Measurements from ENCODE around the gene NLK.
"Not testable (repeated sequence)": the region's sequence is repeated elsewhere in the genome, so short reads cannot be mapped to it uniquely, and the experiment has no call there.

NLK gene

GRCh38 chr17:28139822-28140221, 97.3 kb downstream of the NLK start:
- no peak for DNase-seq

GRCh38 chr17:28141313-28141712, 98.8 kb downstream of the NLK start:
- no peak for DNase-seq
- Histone ChIP-seq H3K27me3 (replicated peaks; ENCODE audit: control insufficient read depth, insufficient read depth, low read length, poor library complexity, severe bottlenecking) (no peaks in the 10 kb centered on the region), H3K4me1 (ENCODE audit: control insufficient read depth, insufficient read depth, low read length, poor library complexity, severe bottlenecking) (no peaks in the 10 kb centered on the region), H3K4me3 (ENCODE audit: insufficient read depth, low read depth, low read length, poor library complexity, severe bottlenecking) (no peak overlapping the region), H3K36me3 (ENCODE audit: control insufficient read depth, insufficient read depth, low read length) (no peaks in the 10 kb centered on the region), H3K9me3 (ENCODE audit: control insufficient read depth, low read length) (no peaks in the 10 kb centered on the region), H3K27ac (ENCODE audit: insufficient read depth, low read length, poor library complexity, severe bottlenecking) (no peak overlapping the region)

More at GRCh38 chr17:28139822-28140221, 97.3 kb downstream of the NLK start:
- Histone ChIP-seq H3K4me1 (ENCODE audit: control insufficient read depth, insufficient read depth, low read length, poor library complexity, severe bottlenecking) (no peaks in the 10 kb centered on the region), H3K36me3 (ENCODE audit: control insufficient read depth, insufficient read depth, low read length) (no peaks in the 10 kb centered on the region), H3K27me3 (replicated peaks; ENCODE audit: control insufficient read depth, insufficient read depth, low read length, poor library complexity, severe bottlenecking) (no peaks in the 10 kb centered on the region), H3K4me3 (ENCODE audit: insufficient read depth, low read depth, low read length, poor library complexity, severe bottlenecking) (no peak overlapping the region), H3K27ac (ENCODE audit: insufficient read depth, low read length, poor library complexity, severe bottlenecking) (no peak overlapping the region), H3K9me3 (ENCODE audit: control insufficient read depth, low read length) (no peaks in the 10 kb centered on the region)

DNA sequence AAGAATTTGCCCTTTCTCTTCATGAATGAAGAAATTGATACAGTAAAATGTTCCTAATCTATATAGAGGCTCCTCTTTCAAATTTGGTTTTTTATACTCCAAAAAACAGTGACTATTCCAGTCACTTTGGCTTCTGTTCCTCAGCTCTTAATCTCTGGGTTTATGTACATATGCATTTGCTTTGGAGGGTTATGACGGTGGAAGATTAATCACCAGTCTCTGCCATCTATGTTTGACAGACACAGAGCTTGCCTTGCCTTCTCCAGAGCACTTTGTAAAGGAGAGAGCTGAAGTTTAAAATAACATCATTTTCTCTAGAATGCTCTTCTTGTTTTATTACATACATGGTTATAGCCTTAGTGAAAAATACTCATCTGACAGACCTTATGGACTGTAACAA, 99.3 kb downstream of the NLK start:
- H3K27ac ChIP-seq (ENCODE audit: insufficient read depth, low read length, poor library complexity, severe bottlenecking): no peak overlapping the region
- no peak for DNase-seq
- no peaks in the 10 kb centered on the region for H3K9me3 ChIP-seq (ENCODE audit: control insufficient read depth, low read length)
- H3K4me1 ChIP-seq (ENCODE audit: control insufficient read depth, insufficient read depth, low read length, poor library complexity, severe bottlenecking): no peaks in the 10 kb centered on the region
- no peaks in the 10 kb centered on the region for H3K36me3 ChIP-seq (ENCODE audit: control insufficient read depth, insufficient read depth, low read length)
- H3K4me3 ChIP-seq (ENCODE audit: insufficient read depth, low read depth, low read length, poor library complexity, severe bottlenecking): no peak overlapping the region
- H3K27me3 ChIP-seq (replicated peaks; ENCODE audit: control insufficient read depth, insufficient read depth, low read length, poor library complexity, severe bottlenecking): no peaks in the 10 kb centered on the region

DNA sequence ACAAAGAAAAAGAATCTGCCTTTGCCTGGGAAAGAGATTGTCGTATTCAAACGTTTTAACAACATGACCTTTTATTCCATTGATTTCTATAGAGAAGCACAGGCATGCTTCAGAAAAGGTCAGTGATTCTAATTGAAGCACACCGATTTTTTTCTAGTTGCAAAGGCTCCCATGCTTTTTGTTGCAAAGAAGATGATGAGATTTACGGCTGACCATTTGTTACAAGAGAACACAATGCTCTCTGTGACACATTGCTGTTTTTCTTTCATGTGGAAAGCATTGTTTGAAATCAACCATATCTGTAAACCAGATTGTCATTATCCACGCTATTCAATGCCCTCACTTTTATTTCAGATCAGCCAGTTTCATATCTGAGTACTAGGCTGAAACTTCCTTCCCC, 99.8 kb downstream of the NLK start:
- Histone ChIP-seq H3K36me3 (ENCODE audit: control insufficient read depth, insufficient read depth, low read length) (no peaks in the 10 kb centered on the region), H3K4me1 (ENCODE audit: control insufficient read depth, insufficient read depth, low read length, poor library complexity, severe bottlenecking) (no peaks in the 10 kb centered on the region), H3K27ac (ENCODE audit: insufficient read depth, low read length, poor library complexity, severe bottlenecking) (no peak overlapping the region), H3K27me3 (replicated peaks; ENCODE audit: control insufficient read depth, insufficient read depth, low read length, poor library complexity, severe bottlenecking) (no peaks in the 10 kb centered on the region), H3K4me3 (ENCODE audit: insufficient read depth, low read depth, low read length, poor library complexity, severe bottlenecking) (no peak overlapping the region), H3K9me3 (ENCODE audit: control insufficient read depth, low read length) (no peaks in the 10 kb centered on the region)
- DNase-seq: no peak

GRCh38 chr17:28144019-28144418, 101.5 kb downstream of the NLK start:
- no peaks in the 10 kb centered on the region for H3K9me3 ChIP-seq (ENCODE audit: control insufficient read depth, low read length)
- H3K4me1 ChIP-seq (ENCODE audit: control insufficient read depth, insufficient read depth, low read length, poor library complexity, severe bottlenecking): no peaks in the 10 kb centered on the region
- no peak overlapping the region for H3K4me3 ChIP-seq (ENCODE audit: insufficient read depth, low read depth, low read length, poor library complexity, severe bottlenecking)
- DNase-seq: no peak
- H3K27me3 ChIP-seq (replicated peaks; ENCODE audit: control insufficient read depth, insufficient read depth, low read length, poor library complexity, severe bottlenecking): no peaks in the 10 kb centered on the region
- H3K27ac ChIP-seq (ENCODE audit: insufficient read depth, low read length, poor library complexity, severe bottlenecking): no peak overlapping the region
- no peaks in the 10 kb centered on the region for H3K36me3 ChIP-seq (ENCODE audit: control insufficient read depth, insufficient read depth, low read length)

DNA sequence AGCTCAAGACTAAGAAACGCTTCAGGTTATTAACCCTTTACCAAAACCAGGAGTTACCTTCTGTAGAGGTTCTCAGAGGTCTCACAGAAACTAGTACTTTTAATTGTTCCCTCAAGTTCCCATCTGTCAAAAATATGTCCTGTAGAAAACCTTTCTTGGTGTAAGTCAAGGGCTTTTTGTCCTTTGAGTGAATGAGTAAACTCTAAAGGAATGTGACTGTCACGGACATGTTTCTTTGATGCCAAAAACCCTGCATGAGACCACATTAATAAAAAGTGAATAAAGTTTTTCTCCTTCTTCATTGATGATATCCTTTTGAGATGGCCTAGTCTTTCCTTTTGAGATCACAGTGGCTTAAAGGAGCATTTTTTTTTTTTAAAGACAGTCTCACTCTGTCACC, 102.9 kb downstream of the NLK start:
- no peaks in the 10 kb centered on the region for H3K36me3 ChIP-seq (ENCODE audit: control insufficient read depth, insufficient read depth, low read length)
- no peaks in the 10 kb centered on the region for H3K27me3 ChIP-seq (replicated peaks; ENCODE audit: control insufficient read depth, insufficient read depth, low read length, poor library complexity, severe bottlenecking)
- no peak overlapping the region for H3K27ac ChIP-seq (ENCODE audit: insufficient read depth, low read length, poor library complexity, severe bottlenecking)
- H3K4me1 ChIP-seq (ENCODE audit: control insufficient read depth, insufficient read depth, low read length, poor library complexity, severe bottlenecking): no peaks in the 10 kb centered on the region
- no peaks in the 10 kb centered on the region for H3K9me3 ChIP-seq (ENCODE audit: control insufficient read depth, low read length)
- DNase-seq: no peak
- H3K4me3 ChIP-seq (ENCODE audit: insufficient read depth, low read depth, low read length, poor library complexity, severe bottlenecking): no peak overlapping the region

GRCh38 chr17:28147017-28147416, 104.5 kb downstream of the NLK start:
- Histone ChIP-seq H3K36me3 (ENCODE audit: control insufficient read depth, insufficient read depth, low read length) (no peaks in the 10 kb centered on the region), H3K4me1 (ENCODE audit: control insufficient read depth, insufficient read depth, low read length, poor library complexity, severe bottlenecking) (no peaks in the 10 kb centered on the region), H3K27ac (ENCODE audit: insufficient read depth, low read length, poor library complexity, severe bottlenecking) (no peak overlapping the region), H3K27me3 (replicated peaks; ENCODE audit: control insufficient read depth, insufficient read depth, low read length, poor library complexity, severe bottlenecking) (no peaks in the 10 kb centered on the region), H3K4me3 (ENCODE audit: insufficient read depth, low read depth, low read length, poor library complexity, severe bottlenecking) (no peak overlapping the region), H3K9me3 (ENCODE audit: control insufficient read depth, low read length) (no peaks in the 10 kb centered on the region)
- DNase-seq: no peak

DNA sequence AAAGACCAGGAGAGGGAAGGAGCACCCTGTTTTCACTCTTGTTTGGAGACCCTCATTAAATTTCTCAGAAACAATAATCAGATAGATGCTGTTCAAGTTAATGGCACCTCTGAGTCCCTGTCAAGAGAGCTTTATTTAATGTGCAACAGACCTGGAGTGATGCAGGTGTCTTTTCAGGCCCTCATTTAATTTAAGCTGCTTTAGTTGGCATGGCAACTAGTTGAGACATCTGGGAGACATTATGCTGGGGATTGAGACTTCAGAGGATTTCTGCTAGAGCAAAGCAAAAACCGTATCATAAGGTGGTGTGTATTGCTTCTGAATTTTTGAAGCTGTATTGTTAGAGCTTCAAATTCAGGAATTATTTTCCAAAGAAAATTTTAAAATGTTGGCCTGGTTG, 108.5 kb downstream of the NLK start:
- H3K9me3 ChIP-seq (ENCODE audit: control insufficient read depth, low read length): no peaks in the 10 kb centered on the region
- H3K27ac ChIP-seq (ENCODE audit: insufficient read depth, low read length, poor library complexity, severe bottlenecking): no peak overlapping the region
- H3K4me1 ChIP-seq (ENCODE audit: control insufficient read depth, insufficient read depth, low read length, poor library complexity, severe bottlenecking): no peaks in the 10 kb centered on the region
- no peak overlapping the region for H3K4me3 ChIP-seq (ENCODE audit: insufficient read depth, low read depth, low read length, poor library complexity, severe bottlenecking)
- no peaks in the 10 kb centered on the region for H3K36me3 ChIP-seq (ENCODE audit: control insufficient read depth, insufficient read depth, low read length)
- no peaks in the 10 kb centered on the region for H3K27me3 ChIP-seq (replicated peaks; ENCODE audit: control insufficient read depth, insufficient read depth, low read length, poor library complexity, severe bottlenecking)
- DNase-seq: no peak

GRCh38 chr17:28154214-28154613, 111.7 kb downstream of the NLK start:
- DNase-seq: no peak
- Histone ChIP-seq H3K4me1 (ENCODE audit: control insufficient read depth, insufficient read depth, low read length, poor library complexity, severe bottlenecking) (no peaks in the 10 kb centered on the region), H3K27me3 (replicated peaks; ENCODE audit: control insufficient read depth, insufficient read depth, low read length, poor library complexity, severe bottlenecking) (no peaks in the 10 kb centered on the region), H3K4me3 (ENCODE audit: insufficient read depth, low read depth, low read length, poor library complexity, severe bottlenecking) (no peak overlapping the region), H3K27ac (ENCODE audit: insufficient read depth, low read length, poor library complexity, severe bottlenecking) (no peak overlapping the region), H3K9me3 (ENCODE audit: control insufficient read depth, low read length) (no peaks in the 10 kb centered on the region), H3K36me3 (ENCODE audit: control insufficient read depth, insufficient read depth, low read length) (no peaks in the 10 kb centered on the region)

DNA sequence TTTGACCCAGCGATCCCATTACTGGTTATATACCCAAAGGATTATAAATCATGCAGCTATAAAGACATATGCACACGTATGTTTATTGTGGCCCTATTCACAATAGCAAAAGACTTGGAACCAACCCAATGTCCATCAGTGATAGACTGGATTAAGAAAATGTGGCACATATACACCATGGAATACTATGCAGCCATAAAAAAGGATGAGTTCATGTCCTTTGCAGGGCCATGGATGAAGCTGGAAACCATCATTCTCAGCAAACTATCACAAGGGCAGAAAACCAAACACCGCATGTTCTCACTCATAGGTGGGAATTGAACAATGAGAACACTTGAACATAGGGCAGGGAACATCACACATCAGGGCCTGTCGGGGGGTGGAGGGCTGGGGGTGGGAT, 112.9 kb downstream of the NLK start:
- not testable (repeated sequence) for H3K9me3 ChIP-seq (ENCODE audit: control insufficient read depth, low read length); H3K4me1 ChIP-seq (ENCODE audit: control insufficient read depth, insufficient read depth, low read length, poor library complexity, severe bottlenecking); H3K4me3 ChIP-seq (ENCODE audit: insufficient read depth, low read depth, low read length, poor library complexity, severe bottlenecking); DNase-seq; H3K36me3 ChIP-seq (ENCODE audit: control insufficient read depth, insufficient read depth, low read length); H3K27ac ChIP-seq (ENCODE audit: insufficient read depth, low read length, poor library complexity, severe bottlenecking); H3K27me3 ChIP-seq (replicated peaks; ENCODE audit: control insufficient read depth, insufficient read depth, low read length, poor library complexity, severe bottlenecking)

GRCh38 chr17:28159004-28159403, 116.5 kb downstream of the NLK start:
- no peaks in the 10 kb centered on the region for H3K4me1 ChIP-seq (ENCODE audit: control insufficient read depth, insufficient read depth, low read length, poor library complexity, severe bottlenecking)
- no peak for DNase-seq
- H3K27ac ChIP-seq (ENCODE audit: insufficient read depth, low read length, poor library complexity, severe bottlenecking): no peak overlapping the region
- H3K36me3 ChIP-seq (ENCODE audit: control insufficient read depth, insufficient read depth, low read length): no peaks in the 10 kb centered on the region
- no peaks in the 10 kb centered on the region for H3K9me3 ChIP-seq (ENCODE audit: control insufficient read depth, low read length)
- H3K4me3 ChIP-seq (ENCODE audit: insufficient read depth, low read depth, low read length, poor library complexity, severe bottlenecking): no peak overlapping the region
- no peaks in the 10 kb centered on the region for H3K27me3 ChIP-seq (replicated peaks; ENCODE audit: control insufficient read depth, insufficient read depth, low read length, poor library complexity, severe bottlenecking)
